Measurements from ENCODE around the gene ISY1. TPM values are rescaled to one million over a fixed set of nuclear protein-coding genes. Genes with fewer than 3 reads are reported as not detected.

ISY1 gene
- total and polyA plus RNA-seq, 8 donors: 29.1 to 60.0 (median 49.5) TPM

DNA sequence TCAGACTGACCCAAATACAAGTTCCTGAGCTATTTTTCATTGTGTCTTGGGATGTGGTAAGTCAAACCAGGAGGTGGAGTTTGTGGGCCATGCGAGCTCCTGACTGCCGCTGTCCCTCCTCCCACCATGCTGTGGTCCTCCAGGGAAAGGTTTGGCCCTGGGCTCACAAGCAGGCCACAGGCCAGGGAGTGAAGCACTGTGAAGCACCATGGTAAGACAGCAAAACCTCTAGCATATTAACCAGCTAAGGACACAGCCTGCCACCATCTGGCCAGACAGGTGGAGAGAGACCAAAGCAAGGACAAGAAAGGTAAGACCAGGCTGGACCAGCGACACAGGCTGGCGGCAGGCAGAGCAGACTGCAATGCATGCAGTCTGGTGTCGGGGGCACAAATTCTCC, 54.5 kb downstream of the ISY1 start:
- Histone ChIP-seq H3K4me1 (peaks cover 0 to 12% of the 10 kb centered on the region in 2 donors), H3K9me3 (no peaks in the 10 kb centered on the region), H3K36me3 (peaks cover 0 to 38% of the 10 kb centered on the region in 2 donors), H3K27ac (no peak overlapping the region), H3K27me3 (no peaks in the 10 kb centered on the region), H3K4me3 (no peak overlapping the region)
- no peak for ATAC-seq
- intact Hi-C loops (cut with DNase I): no loop called here
- DNase-seq: no peak
- TF ChIP-seq, protein P1, sequence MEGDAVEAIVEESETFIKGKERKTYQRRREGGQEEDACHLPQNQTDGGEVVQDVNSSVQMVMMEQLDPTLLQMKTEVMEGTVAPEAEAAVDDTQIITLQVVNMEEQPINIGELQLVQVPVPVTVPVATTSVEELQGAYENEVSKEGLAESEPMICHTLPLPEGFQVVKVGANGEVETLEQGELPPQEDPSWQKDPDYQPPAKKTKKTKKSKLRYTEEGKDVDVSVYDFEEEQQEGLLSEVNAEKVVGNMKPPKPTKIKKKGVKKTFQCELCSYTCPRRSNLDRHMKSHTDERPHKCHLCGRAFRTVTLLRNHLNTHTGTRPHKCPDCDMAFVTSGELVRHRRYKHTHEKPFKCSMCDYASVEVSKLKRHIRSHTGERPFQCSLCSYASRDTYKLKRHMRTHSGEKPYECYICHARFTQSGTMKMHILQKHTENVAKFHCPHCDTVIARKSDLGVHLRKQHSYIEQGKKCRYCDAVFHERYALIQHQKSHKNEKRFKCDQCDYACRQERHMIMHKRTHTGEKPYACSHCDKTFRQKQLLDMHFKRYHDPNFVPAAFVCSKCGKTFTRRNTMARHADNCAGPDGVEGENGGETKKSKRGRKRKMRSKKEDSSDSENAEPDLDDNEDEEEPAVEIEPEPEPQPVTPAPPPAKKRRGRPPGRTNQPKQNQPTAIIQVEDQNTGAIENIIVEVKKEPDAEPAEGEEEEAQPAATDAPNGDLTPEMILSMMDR (IDR thresholded peaks at IDR 0.05): no peak

- no peak for DNase-seq
- no peak for ATAC-seq
- Histone ChIP-seq H3K36me3 (peaks cover 0 to 43% of the 10 kb centered on the region in 2 donors), H3K27ac (no peak overlapping the region), H3K9me3 (no peaks in the 10 kb centered on the region), H3K4me1 (peaks cover 0 to 12% of the 10 kb centered on the region in 2 donors), H3K27me3 (no peaks in the 10 kb centered on the region), H3K4me3 (no peak overlapping the region)
- intact Hi-C loops (cut with DNase I): no loop called here
- TF ChIP-seq, protein P1 (IDR thresholded peaks at IDR 0.05): no peak
Observed at GRCh38 chr3:129105862-129106261, 55.0 kb downstream of the ISY1 start.

DNA sequence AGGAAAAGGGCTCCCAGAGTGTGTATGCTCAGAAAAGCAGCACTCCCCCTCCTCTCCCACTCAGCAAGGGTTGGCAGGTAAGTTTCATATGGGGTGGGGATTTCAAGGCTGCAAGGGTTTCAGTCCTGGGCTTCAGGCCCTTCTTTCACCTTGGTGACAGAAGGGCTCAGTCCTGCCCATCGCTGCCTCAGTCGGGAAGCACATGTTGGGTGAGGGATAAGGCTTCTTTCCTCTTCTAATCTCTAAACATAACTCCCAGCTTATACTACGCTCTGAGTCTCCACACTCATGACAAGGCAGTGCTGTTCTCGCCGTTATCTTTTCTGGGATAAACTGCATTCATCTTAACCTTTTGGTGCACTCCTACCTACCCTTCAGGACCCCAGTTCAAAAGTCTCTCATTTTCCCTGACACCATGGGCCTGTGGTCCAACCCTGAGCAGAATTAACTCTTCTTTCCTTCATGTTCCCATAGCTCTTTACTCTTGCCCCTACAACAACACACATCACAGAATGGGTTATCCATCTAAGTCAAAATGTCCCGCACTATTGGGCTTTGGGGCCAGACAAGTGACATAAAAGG, 56.3 kb downstream of the ISY1 start:
- TF ChIP-seq, protein P1 (IDR thresholded peaks at IDR 0.05): no peak

DNA sequence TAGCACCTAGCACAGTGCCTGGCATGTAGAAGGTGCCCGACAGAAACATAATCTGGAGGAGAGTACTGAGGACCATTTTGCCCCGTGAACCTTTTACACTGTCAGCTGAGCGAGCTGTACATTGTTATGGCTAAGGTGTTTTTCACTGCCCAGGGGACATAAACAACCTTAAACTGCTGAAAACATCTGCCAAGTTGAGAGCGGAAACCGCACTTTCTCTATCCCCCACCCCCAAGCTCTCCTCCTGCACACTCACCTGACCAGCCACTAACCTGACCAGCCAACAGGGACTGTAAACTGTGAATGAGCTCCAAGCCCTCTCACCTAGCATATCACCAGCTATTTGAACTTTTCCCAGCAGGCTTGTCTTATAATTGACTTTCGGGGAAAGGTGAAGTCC, 56.8 kb downstream of the ISY1 start:
- Histone ChIP-seq H3K27me3 (no peaks in the 10 kb centered on the region), H3K4me1 (peaks cover 0 to 12% of the 10 kb centered on the region in 2 donors), H3K36me3 (peaks cover 0 to 37% of the 10 kb centered on the region in 2 donors), H3K4me3 (no peak overlapping the region), H3K27ac (no peak overlapping the region), H3K9me3 (no peaks in the 10 kb centered on the region)
- no peak for DNase-seq
- TF ChIP-seq, protein P1 (IDR thresholded peaks at IDR 0.05): no peak
- intact Hi-C loops (cut with DNase I): no loop called here
- ATAC-seq: no peak

More for the DNA sequence above, 56.3 kb downstream of the ISY1 start:
- ATAC-seq (no peak), DNase-seq (no peak)
- no peaks in the 10 kb centered on the region for H3K9me3 ChIP-seq
- H3K27ac ChIP-seq: no peak overlapping the region
- no peak overlapping the region for H3K4me3 ChIP-seq
- no peaks in the 10 kb centered on the region for H3K27me3 ChIP-seq
- peaks cover 0 to 12% of the 10 kb centered on the region in 2 donors for H3K4me1 ChIP-seq
- intact Hi-C loops (cut with DNase I): no loop called here
- H3K36me3 ChIP-seq: peaks cover 0 to 38% of the 10 kb centered on the region in 2 donors

DNA sequence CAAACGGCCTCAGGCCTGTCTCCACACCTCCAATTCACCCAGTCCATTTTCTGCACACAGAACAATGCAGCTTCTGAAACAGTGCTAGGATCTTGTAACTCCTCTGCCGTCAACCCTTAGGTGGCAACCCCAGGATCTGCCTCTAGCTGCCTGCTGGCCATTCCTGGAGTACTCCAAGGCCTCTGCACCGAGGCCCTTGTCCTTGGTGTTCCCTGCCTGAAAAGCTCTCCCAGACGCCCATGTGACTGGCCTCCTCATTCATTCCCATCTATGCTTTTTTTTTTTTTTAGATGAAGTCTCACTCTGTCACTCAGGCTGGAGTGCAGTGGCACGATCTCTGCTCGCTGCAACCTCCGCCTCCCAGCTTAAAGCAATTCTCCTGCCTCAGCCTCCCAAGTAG, 57.6 kb downstream of the ISY1 start:
- Histone ChIP-seq H3K27ac (no peak overlapping the region), H3K4me3 (no peak overlapping the region), H3K4me1 (peaks cover 0 to 12% of the 10 kb centered on the region in 2 donors), H3K36me3 (peaks cover 0 to 38% of the 10 kb centered on the region in 2 donors), H3K27me3 (no peaks in the 10 kb centered on the region), H3K9me3 (no peaks in the 10 kb centered on the region)
- ATAC-seq (no peak), DNase-seq (no peak)
- intact Hi-C loops (cut with DNase I): no loop called here
- TF ChIP-seq, protein P1 (IDR thresholded peaks at IDR 0.05): no peak
